Activated naive CD8-positive, alpha-beta T cell treated with anti-CD3 and anti-CD28 coated beads, Interleukin-2, amount 50 U/mL, for 24 hours (primary cell): ENCODE data around the gene MYH11.
A peak's percentile ranks its signal among the peaks of the same experiment; 100 is the strongest.
"Not testable (repeated sequence)": the region's sequence is repeated elsewhere in the genome, so short reads cannot be mapped to it uniquely, and the experiment has no call there.

Source experiments
- ATAC-seq: fragments of 150-1000 bp; cut with Tn5 transposase; one replicate; pipeline ENCODE4 v1.10.0; 2021
- DNase-seq: peaks from one replicate; pipeline ENCODE4 v3.0.0; 2021
- H3K27ac Mint-ChIP-seq: one replicate; pipeline ENCODE4 v1.8.0; 2021; ENCODE audit warnings: mild to moderate bottlenecking, mixed read lengths
- H3K27me3 Mint-ChIP-seq: one replicate; pipeline ENCODE4 v1.8.0; 2021; ENCODE audit warnings: mixed read lengths
- H3K36me3 Mint-ChIP-seq: one replicate; pipeline ENCODE4 v1.8.0; 2021; ENCODE audit warnings: low read depth, mixed read lengths
- H3K4me1 Mint-ChIP-seq: one replicate; pipeline ENCODE4 v1.8.0; 2021; ENCODE audit warnings: mixed read lengths
- H3K4me3 Mint-ChIP-seq: one replicate; pipeline ENCODE4 v1.8.0; 2021; ENCODE audit warnings: mild to moderate bottlenecking, moderate library complexity, mixed read lengths
- H3K9me3 Mint-ChIP-seq: one replicate; pipeline ENCODE4 v1.8.0; 2021; ENCODE audit warnings: mixed read lengths

The MYH11 gene

GRCh38 chr16:15789816-15790215, 67.0 kb downstream of the MYH11 start:
- not testable (repeated sequence) for H3K27ac Mint-ChIP-seq, H3K9me3 Mint-ChIP-seq, DNase-seq, H3K4me3 Mint-ChIP-seq, H3K36me3 Mint-ChIP-seq, H3K4me1 Mint-ChIP-seq, ATAC-seq, H3K27me3 Mint-ChIP-seq

GRCh38 chr16:15788846-15789239, 68.0 kb downstream of the MYH11 start:
- DNase-seq, result no peak
- Mint-ChIP-seq H3K9me3 (no peaks in the 10 kb centered on the region), H3K27me3 (no peaks in the 10 kb centered on the region), H3K27ac (no peak overlapping the region), H3K4me1 (no peaks in the 10 kb centered on the region), H3K36me3 (no peaks in the 10 kb centered on the region), H3K4me3 (no peak overlapping the region)
- ATAC-seq, result no peak

- Mint-ChIP-seq H3K4me3 (no peak overlapping the region), H3K27me3 (no peaks in the 10 kb centered on the region), H3K36me3 (no peaks in the 10 kb centered on the region), H3K4me1 (no peaks in the 10 kb centered on the region), H3K9me3 (no peaks in the 10 kb centered on the region), H3K27ac (no peak overlapping the region)
- ATAC-seq, result no peak
- no peak for DNase-seq
Measured at GRCh38 chr16:15786501-15786900, 70.3 kb downstream of the MYH11 start.

- Mint-ChIP-seq H3K27me3 (no peaks in the 10 kb centered on the region), H3K4me1 (no peaks in the 10 kb centered on the region), H3K27ac (no peak overlapping the region), H3K9me3 (no peaks in the 10 kb centered on the region), H3K36me3 (no peaks in the 10 kb centered on the region), H3K4me3 (no peak overlapping the region)
- no peak for DNase-seq
- ATAC-seq, result no peak
Measured at GRCh38 chr16:15785386-15786059, 71.3 kb downstream of the MYH11 start.

GRCh38 chr16:15783985-15784384, 72.8 kb downstream of the MYH11 start:
- ATAC-seq (no peak), DNase-seq (no peak)
- no peaks in the 10 kb centered on the region for H3K9me3 Mint-ChIP-seq
- H3K4me1 Mint-ChIP-seq, result no peaks in the 10 kb centered on the region
- H3K4me3 Mint-ChIP-seq, result no peak overlapping the region
- no peaks in the 10 kb centered on the region for H3K36me3 Mint-ChIP-seq
- H3K27ac Mint-ChIP-seq, result no peak overlapping the region
- H3K27me3 Mint-ChIP-seq, result no peaks in the 10 kb centered on the region

GRCh38 chr16:15782573-15783365, 74.1 kb downstream of the MYH11 start:
- DNase-seq, result no peak
- no peaks in the 10 kb centered on the region for H3K9me3 Mint-ChIP-seq
- H3K4me1 Mint-ChIP-seq, result no peaks in the 10 kb centered on the region

GRCh38 chr16:15781650-15782049, 75.2 kb downstream of the MYH11 start:
- no peaks in the 10 kb centered on the region for H3K4me1 Mint-ChIP-seq
- no peaks in the 10 kb centered on the region for H3K36me3 Mint-ChIP-seq
- DNase-seq, result no peak
- H3K4me3 Mint-ChIP-seq, result no peak overlapping the region
- H3K27me3 Mint-ChIP-seq, result peaks cover under 1% of the 10 kb centered on the region
- no peak for ATAC-seq
- H3K9me3 Mint-ChIP-seq, result no peaks in the 10 kb centered on the region
- no peak overlapping the region for H3K27ac Mint-ChIP-seq

More at GRCh38 chr16:15782573-15783365, 74.1 kb downstream of the MYH11 start:
- Mint-ChIP-seq H3K27me3 (no peaks in the 10 kb centered on the region), H3K4me3 (no peak overlapping the region), H3K27ac (no peak overlapping the region), H3K36me3 (no peaks in the 10 kb centered on the region)
- ATAC-seq, result no peak

GRCh38 chr16:15780805-15781204, 76.0 kb downstream of the MYH11 start:
- no peaks in the 10 kb centered on the region for H3K9me3 Mint-ChIP-seq
- no peaks in the 10 kb centered on the region for H3K4me1 Mint-ChIP-seq
- no peak overlapping the region for H3K27ac Mint-ChIP-seq
- H3K27me3 Mint-ChIP-seq, result peaks cover 4% of the 10 kb centered on the region
- no peak overlapping the region for H3K4me3 Mint-ChIP-seq
- ATAC-seq (no peak), DNase-seq (no peak)
- no peaks in the 10 kb centered on the region for H3K36me3 Mint-ChIP-seq

GRCh38 chr16:15779664-15780351, 77.0 kb downstream of the MYH11 start:
- Mint-ChIP-seq H3K9me3 (no peaks in the 10 kb centered on the region), H3K4me3 (no peak overlapping the region), H3K27ac (no peak overlapping the region), H3K27me3 (peaks cover 4% of the 10 kb centered on the region), H3K36me3 (no peaks in the 10 kb centered on the region), H3K4me1 (no peaks in the 10 kb centered on the region)
- ATAC-seq (no peak), DNase-seq (no peak)

- Mint-ChIP-seq H3K27me3 (peaks cover 4% of the 10 kb centered on the region), H3K36me3 (no peaks in the 10 kb centered on the region), H3K4me1 (no peaks in the 10 kb centered on the region), H3K4me3 (no peak overlapping the region), H3K9me3 (no peaks in the 10 kb centered on the region), H3K27ac (no peak overlapping the region)
- DNase-seq (no peak), ATAC-seq (no peak)
Measured at GRCh38 chr16:15778999-15779614, 77.7 kb downstream of the MYH11 start.

GRCh38 chr16:15778204-15778743, 78.6 kb downstream of the MYH11 start:
- Mint-ChIP-seq H3K4me3 (no peak overlapping the region), H3K27me3 (peaks cover 4% of the 10 kb centered on the region), H3K9me3 (no peaks in the 10 kb centered on the region), H3K36me3 (no peaks in the 10 kb centered on the region), H3K4me1 (no peaks in the 10 kb centered on the region), H3K27ac (no peak overlapping the region)
- no peak for DNase-seq
- ATAC-seq, result no peak

- no peak overlapping the region for H3K27ac Mint-ChIP-seq
- no peaks in the 10 kb centered on the region for H3K9me3 Mint-ChIP-seq
- peaks cover 4% of the 10 kb centered on the region for H3K27me3 Mint-ChIP-seq
- H3K4me1 Mint-ChIP-seq, result no peaks in the 10 kb centered on the region
- DNase-seq (peak; percentile 6), ATAC-seq (peak; percentile 70)
- no peak overlapping the region for H3K4me3 Mint-ChIP-seq
- no peaks in the 10 kb centered on the region for H3K36me3 Mint-ChIP-seq
Measured at GRCh38 chr16:15777533-15778203, 79.2 kb downstream of the MYH11 start.

- H3K27me3 Mint-ChIP-seq, result peaks cover 4% of the 10 kb centered on the region
- H3K9me3 Mint-ChIP-seq, result no peaks in the 10 kb centered on the region
- no peak overlapping the region for H3K27ac Mint-ChIP-seq
- H3K4me3 Mint-ChIP-seq, result no peak overlapping the region
- ATAC-seq, result no peak
- H3K4me1 Mint-ChIP-seq, result no peaks in the 10 kb centered on the region
- DNase-seq, result no peak
- no peaks in the 10 kb centered on the region for H3K36me3 Mint-ChIP-seq
Measured at GRCh38 chr16:15776572-15776971, 80.3 kb downstream of the MYH11 start.

- no peak overlapping the region for H3K27ac Mint-ChIP-seq
- H3K9me3 Mint-ChIP-seq, result no peaks in the 10 kb centered on the region
- no peaks in the 10 kb centered on the region for H3K4me1 Mint-ChIP-seq
- peaks cover 6% of the 10 kb centered on the region for H3K27me3 Mint-ChIP-seq
- DNase-seq (no peak), ATAC-seq (no peak)
- no peaks in the 10 kb centered on the region for H3K36me3 Mint-ChIP-seq
- no peak overlapping the region for H3K4me3 Mint-ChIP-seq
Measured at GRCh38 chr16:15775663-15776304, 81.0 kb downstream of the MYH11 start.
